Neural progenitor cell (in vitro differentiated cells): ENCODE data around the gene CAND2. TPM values are rescaled to one million over a fixed set of nuclear protein-coding genes. Genes with fewer than 3 reads are reported as not detected.
A peak's percentile ranks its signal among the peaks of the same experiment; 100 is the strongest.

ENCODE experiments used
- DNase-seq: peaks from one replicate; pipeline ENCODE4 v3.0.0-alpha.2; 2016; ENCODE audit warnings: low spot score
- H2AFZ ChIP-seq: fragments of 200-600 bp; sonication (generic); replicated peaks from 2 replicates; pipeline ENCODE4 v1.6.1; 2016; ENCODE audit warnings: antibody characterized with exemption
- H3F3A ChIP-seq: fragments of 200-600 bp; sonication (generic); 2 replicates; pipeline ENCODE4 v1.6.1; 2016; ENCODE audit warnings: antibody characterized with exemption, low read depth
- H3K27ac ChIP-seq: fragments of 200-600 bp; sonication (generic); 2 replicates; pipeline ENCODE4 v1.5.1; 2016; ENCODE audit warnings: mild to moderate bottlenecking
- H3K27me3 ChIP-seq: fragments of 200-600 bp; sonication (generic); 2 replicates; pipeline ENCODE4 v1.6.1; 2016; ENCODE audit warnings: mild to moderate bottlenecking, moderate library complexity
- H3K36me3 ChIP-seq: fragments of 200-600 bp; sonication (generic); 2 replicates; pipeline ENCODE4 v1.5.1; 2016
- H3K4me1 ChIP-seq: fragments of 200-600 bp; sonication (generic); 2 replicates; pipeline ENCODE4 v1.6.1; 2016; ENCODE audit warnings: mixed run types
- H3K4me2 ChIP-seq: fragments of 200-600 bp; sonication (generic); 2 replicates; pipeline ENCODE4 v1.6.1; 2016
- H3K4me3 ChIP-seq: fragments of 200-600 bp; sonication (generic); 2 replicates; pipeline ENCODE4 v1.5.1; 2016
- H3K79me2 ChIP-seq: fragments of 200-600 bp; sonication (generic); 2 replicates; pipeline ENCODE4 v1.6.1; 2016; ENCODE audit warnings: low read depth
- H3K9ac ChIP-seq: fragments of 200-600 bp; sonication (generic); 2 replicates; pipeline ENCODE4 v1.6.1; 2016
- H3K9me3 ChIP-seq: fragments of 200-600 bp; sonication (generic); 2 replicates; pipeline ENCODE4 v1.5.1; 2016; ENCODE audit warnings: low read depth
- H4K20me1 ChIP-seq: fragments of 200-600 bp; sonication (generic); 2 replicates; pipeline ENCODE4 v1.6.1; 2016; ENCODE audit warnings: low read depth
- H3K27ac Mint-ChIP-seq: 3 replicates; pipeline ENCODE4 v1.8.0; 2021; ENCODE audit warnings: mixed read lengths
- H3K27me3 Mint-ChIP-seq: 2 replicates; pipeline ENCODE4 v1.8.0; 2022; ENCODE audit warnings: low read depth, mild to moderate bottlenecking, inconsistent platforms, moderate library complexity, mixed read lengths; ENCODE audit not compliant: insufficient read depth
- H3K36me3 Mint-ChIP-seq: 3 replicates; pipeline ENCODE4 v1.8.0; 2021; ENCODE audit warnings: mixed read lengths
- H3K4me1 Mint-ChIP-seq: 3 replicates; pipeline ENCODE4 v1.8.0; 2021; ENCODE audit warnings: mixed read lengths
- H3K4me3 Mint-ChIP-seq: 3 replicates; pipeline ENCODE4 v1.8.0; 2021; ENCODE audit warnings: mild to moderate bottlenecking, moderate library complexity, mixed read lengths
- H3K9me3 Mint-ChIP-seq: 3 replicates; pipeline ENCODE4 v1.8.0; 2020; ENCODE audit warnings: mixed read lengths
- CTCF ChIP-seq: fragments of 200-600 bp; sonication (generic); IDR thresholded peaks from 2 replicates; pipeline ENCODE4 v1.5.1; 2017; ENCODE audit warnings: antibody characterized with exemption, mild to moderate bottlenecking
- EZH2 ChIP-seq: fragments of 200-600 bp; sonication (generic); IDR thresholded peaks from 2 replicates; pipeline ENCODE4 v1.6.1; 2017; ENCODE audit warnings: antibody characterized with exemption, mild to moderate bottlenecking, moderate library complexity
- EZH2phosphoT487 ChIP-seq: fragments of 200-600 bp; sonication (generic); IDR thresholded peaks from 2 replicates; pipeline ENCODE4 v1.6.1; 2017; ENCODE audit warnings: antibody characterized with exemption
- total RNA-seq: library from RNA; depleted of rRNA; stranded (reverse); fragments of >200 nt; gene quantifications from 2 replicates; pipeline ENCODE4 v1.2.3, GENCODE V29; 2015; ENCODE audit warnings: low replicate concordance

Gene CAND2
- total RNA-seq, 1 donor from 2014 or later, result 2.4 TPM

- H3K36me3 Mint-ChIP-seq, result peaks cover 2% of the 10 kb centered on the region
- no peak overlapping the region for H3K4me3 ChIP-seq
- H3K9ac ChIP-seq, result no peak overlapping the region
- no peak overlapping the region for H3K4me2 ChIP-seq
- TF ChIP-seq CTCF (no peak), EZH2 (no peak), EZH2phosphoT487 (no peak)
- no peaks in the 10 kb centered on the region for H3K79me2 ChIP-seq
- H3K27ac Mint-ChIP-seq, result no peak overlapping the region
- no peak overlapping the region for H3K27ac ChIP-seq
- peaks cover 9% of the 10 kb centered on the region for H3K9me3 Mint-ChIP-seq
- H3K36me3 ChIP-seq, result no peaks in the 10 kb centered on the region
- no peak overlapping the region for H3K4me3 Mint-ChIP-seq
- no peaks in the 10 kb centered on the region for H3K9me3 ChIP-seq
- DNase-seq, result no peak
- no peaks in the 10 kb centered on the region for H3K4me1 ChIP-seq
- no peaks in the 10 kb centered on the region for H4K20me1 ChIP-seq
- no peaks in the 10 kb centered on the region for H3F3A ChIP-seq
- H2AFZ ChIP-seq, result no peak overlapping the region
- H3K27me3 ChIP-seq, result no peaks in the 10 kb centered on the region
- no peaks in the 10 kb centered on the region for H3K4me1 Mint-ChIP-seq
- H3K27me3 Mint-ChIP-seq, result peaks cover 12% of the 10 kb centered on the region
Observed at GRCh38 chr3:12862387-12862786, 65.9 kb downstream of the CAND2 start.

DNA sequence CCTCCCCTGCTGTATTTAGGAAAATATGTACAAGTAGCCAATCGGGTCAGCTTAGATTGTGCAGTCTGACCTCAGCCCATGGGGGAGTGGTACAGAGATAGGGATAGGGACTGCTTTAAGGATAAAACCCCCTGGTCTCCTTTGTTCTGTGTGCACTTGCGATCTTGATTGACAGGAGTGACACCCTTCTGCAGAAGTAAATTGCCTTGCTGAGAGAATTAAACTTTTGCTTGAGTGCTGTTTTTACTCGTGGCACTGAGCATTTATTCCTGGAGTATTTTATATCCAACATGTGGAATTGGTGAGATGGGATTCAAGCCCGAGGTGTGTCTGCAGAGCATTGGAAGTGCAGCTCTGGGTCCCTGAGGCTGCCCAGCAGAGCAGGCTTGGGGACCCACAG is 68.8 kb downstream of the CAND2 start:
- no peak overlapping the region for H2AFZ ChIP-seq
- H3K36me3 ChIP-seq, result no peaks in the 10 kb centered on the region
- no peak for TF ChIP-seq CTCF
- no peak for TF ChIP-seq EZH2
- no peak for TF ChIP-seq EZH2phosphoT487
- H3K9me3 Mint-ChIP-seq, result peaks cover 9% of the 10 kb centered on the region
- peaks cover 2% of the 10 kb centered on the region for H3K36me3 Mint-ChIP-seq
- no peak overlapping the region for H3K27ac ChIP-seq
- H3K4me1 Mint-ChIP-seq, result peaks cover 19% of the 10 kb centered on the region
- H4K20me1 ChIP-seq, result no peaks in the 10 kb centered on the region
- H3K4me3 Mint-ChIP-seq, result peak overlapping the region; percentile 22
- H3F3A ChIP-seq, result peaks cover 8% of the 10 kb centered on the region
- no peak for DNase-seq
- H3K9me3 ChIP-seq, result no peaks in the 10 kb centered on the region
- H3K27ac Mint-ChIP-seq, result peak overlapping the region; percentile 31
- peaks cover 19% of the 10 kb centered on the region for H3K27me3 Mint-ChIP-seq
- H3K27me3 ChIP-seq, result peaks cover 18% of the 10 kb centered on the region
- no peak overlapping the region for H3K4me3 ChIP-seq
- no peaks in the 10 kb centered on the region for H3K79me2 ChIP-seq
- peaks cover 10% of the 10 kb centered on the region for H3K4me1 ChIP-seq
- H3K4me2 ChIP-seq, result no peak overlapping the region
- no peak overlapping the region for H3K9ac ChIP-seq

- peaks cover 9% of the 10 kb centered on the region for H3K9me3 Mint-ChIP-seq
- Histone ChIP-seq H3F3A (peaks cover 8% of the 10 kb centered on the region), H4K20me1 (no peaks in the 10 kb centered on the region), H3K79me2 (no peaks in the 10 kb centered on the region), H3K27me3 (peaks cover 32% of the 10 kb centered on the region), H3K4me2 (no peak overlapping the region), H3K4me3 (no peak overlapping the region), H3K9me3 (no peaks in the 10 kb centered on the region), H3K27ac (no peak overlapping the region), H3K4me1 (peaks cover 10% of the 10 kb centered on the region), H2AFZ (no peak overlapping the region), H3K36me3 (no peaks in the 10 kb centered on the region), H3K9ac (no peak overlapping the region)
- TF ChIP-seq CTCF (no peak), EZH2phosphoT487 (no peak), EZH2 (no peak)
- peaks cover 28% of the 10 kb centered on the region for H3K4me1 Mint-ChIP-seq
- H3K27me3 Mint-ChIP-seq, result peaks cover 20% of the 10 kb centered on the region
- no peak overlapping the region for H3K4me3 Mint-ChIP-seq
- no peak overlapping the region for H3K27ac Mint-ChIP-seq
- no peak for DNase-seq
- H3K36me3 Mint-ChIP-seq, result peaks cover 2% of the 10 kb centered on the region
Observed at GRCh38 chr3:12866836-12867235, 70.4 kb downstream of the CAND2 start.
